GDM1 (cell line): ENCODE data around the gene ALK.
"Not testable (repeated sequence)": the region's sequence is repeated elsewhere in the genome, so short reads cannot be mapped to it uniquely, and the experiment has no call there.

Source experiments
- DNase-seq: peaks from one replicate; lab custom pipeline; 2025; lab: John Stamatoyannopoulos, UW

ALK gene

DNA sequence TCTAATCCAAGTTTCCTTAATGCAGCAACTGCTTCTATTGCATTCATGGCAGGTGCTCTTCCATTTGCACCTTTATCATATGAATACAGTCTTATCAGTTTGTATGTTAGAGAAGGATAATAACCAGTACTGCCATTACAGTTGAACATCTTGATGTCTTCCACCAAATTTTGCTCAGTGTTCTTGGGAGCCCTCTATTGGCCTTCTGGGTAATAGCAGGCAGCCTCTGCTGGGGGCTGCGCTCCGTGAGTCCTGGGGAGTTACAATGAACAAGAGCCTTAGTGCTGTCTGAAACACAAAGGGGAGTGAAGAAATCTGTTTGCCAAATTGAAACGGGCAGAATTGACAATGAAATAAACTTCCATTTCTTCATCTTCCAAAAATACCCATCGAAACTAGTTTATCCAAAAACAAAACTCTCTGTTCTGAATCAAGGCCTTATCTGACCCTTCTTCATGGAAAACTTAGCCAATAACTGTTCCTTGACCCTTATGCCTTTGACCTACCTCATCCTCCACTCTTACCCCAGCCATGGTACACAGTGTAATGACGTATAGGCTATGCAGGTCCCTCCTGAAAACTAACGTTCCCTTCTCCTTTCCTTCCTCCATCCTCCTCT lies 79.9 kb downstream of the ALK start:
- DNase-seq = peak; percentile 18

DNA sequence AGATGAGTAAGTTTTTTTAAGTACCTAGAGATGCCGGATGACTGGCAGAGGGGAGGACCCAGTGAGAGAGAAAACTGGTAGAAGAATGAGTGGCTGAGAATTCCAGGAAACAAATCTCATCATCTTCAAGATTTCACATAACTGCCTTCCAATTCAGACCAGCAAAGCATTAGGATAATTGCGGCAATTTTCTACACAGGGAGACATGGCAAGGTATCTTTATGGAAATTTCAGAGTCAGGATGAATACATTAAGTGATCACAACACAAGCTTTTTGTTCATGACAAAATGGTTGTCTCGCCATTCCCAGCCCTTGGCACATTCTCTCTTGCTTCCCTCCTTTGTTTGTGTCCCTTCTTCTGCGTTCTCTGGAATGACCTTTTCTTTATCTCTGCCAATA lies 82.1 kb downstream of the ALK start:
- DNase-seq = no peak

DNA sequence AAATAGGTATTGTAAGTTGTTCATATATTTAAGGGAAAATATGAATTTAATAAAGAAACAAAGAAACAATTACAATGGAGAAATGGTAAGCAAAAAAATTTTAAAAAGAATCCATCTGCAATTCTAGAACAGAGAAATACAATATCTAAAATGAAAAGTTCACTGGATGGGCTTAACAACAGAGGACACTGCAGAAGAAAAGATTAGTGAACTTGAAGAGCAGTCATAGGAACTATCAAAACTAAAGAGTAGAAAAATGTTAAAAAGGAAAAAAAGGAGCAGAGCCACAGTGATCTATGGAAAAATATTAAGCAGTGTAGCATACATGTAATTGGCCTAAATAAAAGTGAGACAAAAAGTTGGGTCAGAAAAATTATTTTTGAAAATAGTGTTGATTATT lies 83.5 kb downstream of the ALK start:
- no peak for DNase-seq

DNA sequence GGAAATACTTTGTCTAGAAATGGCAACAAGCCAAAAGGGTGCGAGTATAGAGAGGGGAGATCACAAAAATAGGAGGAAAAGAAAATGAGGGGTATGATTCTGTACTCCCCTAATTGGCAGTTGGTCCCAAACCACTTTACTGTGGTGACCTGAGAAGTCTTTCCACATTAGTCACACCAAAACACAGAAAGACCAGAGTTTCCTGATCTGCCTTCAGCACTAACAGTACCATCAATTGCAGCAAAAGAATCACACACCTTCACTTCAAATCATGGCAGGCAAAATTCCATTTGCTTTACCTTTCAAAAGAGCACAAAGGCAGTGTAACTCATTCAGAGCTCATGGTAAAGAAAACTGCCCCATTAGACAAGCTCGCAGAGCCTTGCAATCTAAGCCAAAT lies 86.8 kb downstream of the ALK start:
- no peak for DNase-seq

DNA sequence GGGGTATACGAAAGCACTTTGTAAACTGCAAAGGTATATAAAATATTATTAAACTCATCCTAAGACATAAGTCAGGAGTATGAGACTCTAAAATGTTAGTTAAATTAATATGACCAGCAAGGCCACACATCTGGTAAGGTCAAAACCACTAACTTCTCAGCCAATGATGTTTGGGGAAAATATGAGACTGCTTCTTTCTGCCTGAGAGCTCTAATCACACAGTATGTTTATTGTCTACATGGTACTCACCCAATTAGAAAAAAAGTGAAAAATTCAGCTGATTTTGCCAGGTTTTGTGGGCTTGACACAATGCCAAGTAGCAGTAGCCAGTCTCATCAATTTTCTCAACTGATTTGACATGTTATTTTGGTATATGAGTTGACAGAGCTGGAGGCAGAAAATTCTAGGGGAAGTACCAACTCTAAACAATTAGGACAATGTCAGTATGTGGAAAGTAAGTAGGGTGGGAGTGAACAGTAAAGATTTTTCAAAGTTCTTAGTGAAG lies 87.3 kb downstream of the ALK start:
- DNase-seq = no peak

DNA sequence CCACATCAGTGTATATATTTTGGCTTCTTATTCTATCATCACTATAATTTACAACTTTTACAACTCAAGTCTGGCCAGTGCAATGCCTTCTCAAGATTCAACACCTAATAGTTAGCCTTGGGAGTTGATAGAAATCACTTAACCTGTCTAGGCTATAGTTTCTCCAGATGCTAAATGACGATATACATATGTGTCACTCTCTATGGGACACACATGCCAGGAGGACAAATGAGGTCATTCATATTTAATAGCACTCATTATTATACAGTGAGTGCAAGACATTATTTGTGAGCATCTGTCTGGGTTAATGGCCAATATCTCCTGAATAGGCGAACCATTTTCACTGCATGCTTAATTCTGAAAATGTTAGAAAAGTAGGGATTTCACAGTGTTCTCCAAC lies 89.8 kb downstream of the ALK start:
- DNase-seq = no peak

DNA sequence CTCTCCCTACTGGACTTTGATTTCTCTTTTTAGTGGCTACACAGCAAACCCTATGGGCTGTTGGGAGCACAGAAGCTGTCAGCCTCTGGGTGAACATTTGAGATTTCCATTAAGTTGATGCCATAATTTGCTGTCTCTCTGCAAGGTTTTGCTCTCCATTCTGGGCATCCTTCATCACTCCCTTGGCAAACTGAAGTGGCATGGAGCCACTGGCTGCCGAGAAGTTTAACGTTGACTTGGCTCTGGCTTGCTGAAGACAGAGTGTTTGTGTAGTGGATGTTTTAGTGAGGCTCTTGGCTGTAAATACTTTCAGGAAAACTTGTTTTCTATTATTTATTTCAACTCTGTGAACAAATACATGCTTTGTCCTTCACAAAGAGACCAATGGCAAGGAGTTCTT lies 91.5 kb downstream of the ALK start:
- no peak for DNase-seq

DNA sequence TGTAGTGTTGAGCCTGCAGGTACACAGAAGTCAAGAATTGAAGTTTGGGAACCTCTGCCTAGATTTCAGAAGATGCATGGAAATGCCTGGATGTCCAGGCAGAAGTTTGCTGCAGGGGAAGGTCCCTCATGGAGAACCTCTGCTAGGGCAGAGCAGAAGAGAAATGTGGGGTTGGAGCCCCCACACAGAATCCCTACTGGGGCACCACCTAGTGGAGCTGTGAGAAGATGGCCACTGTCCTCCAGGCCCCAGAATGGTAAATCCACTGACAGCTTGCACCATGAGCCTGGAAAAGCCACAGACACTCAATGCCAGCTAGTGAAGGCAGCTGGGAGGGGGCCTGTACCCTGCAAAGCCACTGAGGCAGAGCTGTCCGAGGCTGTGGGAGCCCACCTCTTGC lies 97.2 kb downstream of the ALK start:
- not testable (repeated sequence) for DNase-seq

DNA sequence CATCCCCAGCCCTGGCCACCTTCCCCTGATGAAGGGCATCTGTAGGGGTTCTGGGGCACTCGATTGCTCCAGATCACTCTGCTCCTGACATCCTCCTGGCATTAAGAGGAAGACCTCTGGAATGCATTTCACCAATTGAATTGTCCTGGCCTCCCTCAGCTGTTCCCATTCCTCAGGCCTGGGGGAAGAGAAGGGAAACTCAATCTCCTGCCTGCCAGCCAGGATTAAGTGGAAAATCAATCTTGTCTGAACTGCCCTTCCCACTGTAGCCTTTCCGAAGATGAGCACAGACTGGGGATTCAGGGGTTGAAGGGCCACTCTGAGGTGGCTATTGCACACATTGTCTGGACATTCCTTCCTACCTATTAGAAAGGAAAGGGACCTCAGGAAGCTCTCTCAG lies 99.8 kb downstream of the ALK start:
- no peak for DNase-seq

DNA sequence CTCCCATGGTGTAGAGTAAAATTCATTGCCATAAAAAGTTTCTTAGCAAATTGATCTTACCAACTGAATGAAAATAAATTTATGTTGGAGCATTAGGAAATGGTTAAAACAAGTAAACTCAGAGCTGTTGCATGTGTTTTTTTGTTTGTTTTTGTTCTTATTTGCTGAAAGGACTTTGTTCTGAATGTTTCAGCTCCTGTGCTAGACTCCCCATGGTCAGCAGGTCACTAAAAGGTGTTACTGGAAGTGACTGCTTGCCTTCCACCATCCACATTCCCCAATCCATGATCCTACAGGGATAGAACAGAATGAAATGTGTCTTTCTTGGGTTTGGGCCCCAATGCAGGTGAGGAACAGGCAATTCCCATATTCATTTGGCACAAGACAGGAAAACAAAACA lies 101.8 kb downstream of the ALK start:
- no peak for DNase-seq

DNA sequence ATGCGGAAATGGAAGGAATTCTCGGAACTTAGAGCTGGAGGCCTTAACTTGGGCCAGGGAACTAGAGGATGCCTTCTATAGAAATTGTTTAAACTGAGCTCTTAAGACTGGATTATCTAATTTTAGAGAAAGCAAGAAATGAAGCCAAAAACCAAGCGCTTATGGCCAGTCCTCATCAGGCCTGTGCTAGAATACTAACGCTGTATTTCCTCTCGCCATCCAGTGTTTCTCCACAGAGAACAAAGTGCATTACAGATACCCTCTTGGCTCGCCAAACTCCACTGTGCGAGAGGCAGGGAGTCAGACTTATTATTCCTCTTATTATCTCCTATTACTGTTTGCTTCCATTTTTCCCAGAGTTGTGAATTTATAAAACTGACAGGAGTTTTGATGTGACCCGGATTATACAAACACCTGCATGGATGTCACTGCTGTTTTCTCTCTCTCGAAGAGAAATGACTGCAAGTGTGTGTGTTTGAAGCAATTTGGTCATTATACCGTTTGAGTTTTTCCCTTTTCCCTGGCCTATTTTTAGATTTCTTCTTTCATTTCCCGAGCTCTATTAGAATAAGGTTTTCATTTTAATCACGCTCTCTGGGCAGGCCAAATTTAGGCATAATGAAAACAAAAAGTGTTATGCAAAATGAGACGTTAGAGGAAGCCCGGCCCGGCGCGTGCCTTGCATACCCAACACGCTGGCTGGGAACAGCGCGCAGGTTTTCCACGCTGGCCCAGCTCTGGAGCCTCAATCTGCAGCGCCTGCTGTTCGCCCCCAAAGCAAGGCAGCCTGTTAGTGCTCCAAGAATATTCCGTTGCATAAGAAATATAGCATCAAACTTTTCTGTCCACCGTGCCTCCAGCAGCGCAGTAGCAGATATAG lies 103.3 kb downstream of the ALK start:
- DNase-seq = no peak

DNA sequence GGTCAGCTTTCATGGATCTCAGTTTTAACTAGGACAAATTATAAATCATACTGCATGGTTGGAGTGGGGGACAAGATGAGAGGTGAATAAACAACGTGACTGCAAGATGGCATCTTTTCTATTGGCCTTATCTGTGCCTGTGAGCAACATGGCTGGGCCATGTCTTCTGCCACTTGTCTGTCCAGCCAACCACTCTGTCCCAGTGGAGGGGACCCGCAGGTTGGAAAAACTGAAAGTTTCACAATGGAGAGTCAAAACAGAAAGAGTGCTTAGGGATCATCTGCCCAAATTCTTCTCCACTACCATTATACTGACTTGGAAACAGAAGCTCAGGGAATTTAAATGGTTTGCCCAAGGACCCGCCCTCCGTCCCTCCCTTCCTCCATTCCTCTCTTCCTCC lies 104.1 kb downstream of the ALK start:
- DNase-seq = no peak

DNA sequence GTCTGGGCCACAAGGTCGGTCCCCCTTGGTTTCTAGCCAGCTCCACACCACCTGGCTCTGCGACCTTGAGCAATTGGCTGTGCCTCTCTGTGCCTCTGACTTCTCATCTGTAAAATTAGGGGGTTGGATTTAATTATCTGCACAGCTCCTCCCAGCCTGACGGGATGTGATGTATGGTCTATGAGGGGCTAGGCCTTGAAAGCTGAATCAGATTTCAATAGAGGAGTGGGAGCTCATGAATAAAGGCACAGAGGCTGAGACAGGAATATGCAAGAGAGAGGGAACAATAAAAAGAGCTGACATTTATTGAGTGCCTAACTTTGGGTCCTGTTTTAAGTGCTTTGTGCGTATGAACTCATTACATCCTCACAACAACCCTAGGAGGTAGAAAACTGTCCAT lies 104.7 kb downstream of the ALK start:
- no peak for DNase-seq

DNA sequence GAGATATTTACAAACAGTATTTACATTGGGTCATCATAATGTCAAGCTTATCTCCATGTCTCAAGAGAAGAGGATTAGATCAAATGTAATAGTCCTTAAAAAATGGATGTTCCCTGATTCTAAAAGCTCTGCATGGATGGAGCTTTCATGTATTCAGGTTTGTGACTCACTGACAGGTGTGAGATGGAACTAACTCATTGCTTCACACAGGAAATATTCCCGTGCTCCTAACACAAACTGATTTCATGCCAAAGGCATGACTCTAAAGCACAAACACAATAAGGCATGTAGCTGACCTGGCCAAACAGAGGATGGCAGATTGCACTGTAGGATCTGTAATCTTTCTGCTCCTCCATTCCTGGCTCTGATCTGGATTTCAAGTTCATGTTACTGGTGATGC lies 110.0 kb downstream of the ALK start:
- no peak for DNase-seq

DNA sequence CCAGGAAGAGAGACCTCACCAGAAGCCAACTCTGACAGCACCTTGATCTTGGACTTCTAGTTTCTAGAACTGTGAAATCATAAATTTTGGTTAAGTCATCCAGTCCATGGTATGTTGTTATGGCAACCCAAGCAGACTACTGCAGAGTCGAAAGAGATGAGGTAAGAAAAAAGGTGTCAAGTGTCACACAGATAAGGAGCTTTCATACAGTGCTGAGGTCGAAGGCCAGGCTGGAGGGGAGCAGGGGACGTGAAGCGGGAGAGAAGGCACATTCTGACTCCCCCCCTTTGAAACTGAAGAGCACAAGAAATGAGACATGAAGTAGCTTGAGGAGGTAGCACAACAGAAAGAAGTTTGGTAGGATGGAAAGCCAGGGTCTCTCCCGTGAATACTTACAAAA lies 110.4 kb downstream of the ALK start:
- no peak for DNase-seq

DNA sequence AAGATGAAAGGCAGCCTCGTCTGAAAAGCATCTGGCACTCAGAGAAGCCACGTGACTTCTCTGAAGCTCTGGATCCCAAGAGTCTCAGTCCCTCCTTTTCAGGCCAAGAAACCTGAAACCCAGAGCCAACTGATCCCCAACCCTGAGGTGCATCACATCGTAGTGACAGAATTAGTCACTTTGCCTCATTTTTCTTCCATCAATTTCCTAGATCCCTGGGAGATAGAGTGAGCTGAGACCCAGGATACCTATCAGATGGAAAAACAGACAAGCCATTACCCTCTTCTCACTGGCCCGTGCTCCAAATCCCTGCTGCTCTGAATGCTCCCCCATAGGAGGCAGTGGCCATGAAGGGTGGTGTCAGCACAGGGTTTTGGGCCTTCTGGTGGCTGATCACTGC lies 113.1 kb downstream of the ALK start:
- no peak for DNase-seq

DNA sequence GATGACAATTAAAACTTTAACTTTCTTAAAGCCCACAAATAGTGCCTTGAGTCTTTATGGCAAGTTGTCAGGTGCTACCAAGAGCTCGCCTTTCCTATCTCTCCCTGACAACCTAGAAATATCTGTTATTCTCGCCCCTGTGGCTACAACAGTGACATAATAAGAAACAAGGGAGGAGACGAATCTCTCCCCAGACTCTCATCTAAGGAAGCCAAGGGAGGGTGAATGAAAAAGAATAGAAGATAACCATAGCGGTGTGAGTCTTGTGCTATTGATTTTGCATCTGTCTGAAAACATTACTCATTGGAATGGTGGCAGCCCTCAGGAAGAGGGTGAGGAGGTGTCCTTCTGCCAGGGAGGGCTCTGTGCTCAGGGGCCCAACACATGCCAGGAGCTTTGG lies 114.3 kb downstream of the ALK start:
- DNase-seq = no peak

DNA sequence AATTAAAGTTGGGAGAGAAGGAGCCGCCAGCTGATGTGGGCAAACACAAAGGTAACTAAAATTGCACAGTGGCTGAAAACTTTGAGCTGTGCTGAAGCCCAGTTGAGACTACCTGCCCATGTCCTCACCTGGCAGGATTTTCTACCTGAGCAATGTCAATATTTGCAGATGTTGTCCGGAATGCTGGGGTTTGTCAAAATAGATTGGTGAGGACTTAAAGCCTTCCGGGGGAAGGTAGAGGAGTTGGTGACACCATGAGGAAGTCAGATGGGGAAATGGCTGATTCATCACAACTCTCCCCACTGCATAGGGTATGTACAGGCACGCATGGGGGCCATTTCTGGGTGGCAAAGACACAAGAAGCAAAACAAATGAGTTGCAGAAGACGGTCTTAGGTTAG lies 114.9 kb downstream of the ALK start:
- no peak for DNase-seq

DNA sequence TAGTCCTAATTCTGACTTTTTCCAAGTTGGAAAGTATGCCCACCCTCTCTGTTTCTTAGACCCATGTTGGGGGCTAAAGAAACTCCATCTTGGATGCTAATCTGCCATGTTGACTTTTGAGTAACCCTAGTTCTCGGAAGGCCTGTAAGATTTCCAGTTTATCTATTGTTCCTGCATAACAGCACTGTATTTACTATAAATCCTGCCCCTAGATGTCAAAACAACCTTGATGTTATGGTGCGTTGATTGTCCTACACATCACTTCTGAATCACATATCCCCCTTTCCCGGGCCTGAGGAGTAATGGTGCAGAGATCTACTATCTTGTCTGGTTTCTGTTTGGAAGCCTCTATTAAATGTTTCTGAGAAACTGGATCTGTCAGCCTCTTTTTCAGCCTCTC lies 116.7 kb downstream of the ALK start:
- no peak for DNase-seq

DNA sequence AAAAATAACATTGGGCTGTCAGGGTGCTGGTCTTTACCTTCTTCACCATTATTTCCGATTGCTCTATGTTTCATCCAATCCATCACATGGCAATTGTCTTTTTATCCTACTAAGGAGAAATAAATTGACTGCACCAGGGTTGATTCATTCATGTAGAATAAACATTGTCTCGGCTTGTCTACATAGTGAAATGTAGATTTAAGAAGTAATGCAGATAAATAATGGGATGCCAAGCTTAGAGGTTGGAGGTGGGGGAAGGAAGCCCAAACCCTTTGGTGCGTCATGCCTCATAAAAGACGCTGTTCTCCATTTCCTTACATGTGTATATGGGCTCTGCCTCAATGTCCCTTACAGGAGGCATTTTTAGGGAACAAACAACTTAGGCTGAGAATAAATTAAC lies 117.8 kb downstream of the ALK start:
- no peak for DNase-seq

DNA sequence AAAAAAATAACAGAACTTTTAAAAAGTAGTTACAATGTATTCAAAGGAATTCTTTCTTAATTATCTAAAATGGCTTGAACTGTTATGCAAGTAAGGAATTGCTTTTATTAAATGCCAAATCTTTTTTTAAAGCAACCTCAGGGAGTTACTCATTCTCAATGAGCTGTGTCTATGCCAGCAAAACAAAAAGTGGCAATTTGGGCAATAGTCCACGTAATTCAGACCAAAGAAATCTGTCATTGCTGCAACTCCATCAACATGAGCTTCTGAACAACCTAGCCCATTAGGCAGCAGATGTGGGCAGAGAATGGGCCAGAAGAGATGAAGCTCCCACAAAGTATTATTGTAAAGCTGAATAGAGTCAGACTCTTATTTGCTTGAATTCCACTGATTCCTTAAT lies 118.4 kb downstream of the ALK start:
- DNase-seq = no peak

DNA sequence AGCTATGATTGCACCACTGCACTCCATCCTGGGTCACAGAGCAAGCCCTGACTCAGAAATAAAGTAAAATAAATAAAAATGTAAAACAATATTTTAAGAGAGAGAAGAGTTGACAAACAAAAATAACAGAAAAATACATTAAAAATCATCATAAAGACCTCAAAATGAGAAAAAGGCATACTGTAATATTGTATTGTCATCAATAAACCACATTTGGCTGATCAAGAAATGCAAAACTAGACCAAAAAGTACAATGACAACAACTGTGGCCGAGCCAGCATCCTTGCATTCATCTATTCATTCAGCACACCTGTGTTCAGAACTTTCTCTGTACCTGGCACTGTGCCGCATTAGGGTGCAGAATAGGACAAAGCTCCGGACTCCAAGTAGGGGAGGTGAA lies 121.8 kb downstream of the ALK start:
- DNase-seq = no peak

DNA sequence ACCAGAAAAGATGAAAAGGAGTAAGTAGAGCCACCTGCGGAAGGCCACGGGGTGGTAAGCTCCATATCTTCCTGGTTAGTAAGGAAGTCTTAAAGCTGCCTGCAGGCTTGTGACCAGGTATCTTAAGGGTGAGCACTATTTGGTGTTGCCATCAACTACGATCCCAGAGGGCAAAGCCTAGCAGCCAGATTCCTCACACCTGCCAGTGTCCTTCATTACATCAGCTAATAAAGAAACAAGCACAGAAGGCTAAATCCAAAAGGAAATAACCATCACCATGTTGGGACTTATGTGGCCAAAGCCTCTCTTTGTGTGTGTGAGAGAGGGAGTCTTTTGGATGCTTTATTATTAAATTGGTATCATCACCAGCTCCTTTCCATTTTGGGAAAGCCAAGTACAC lies 123.5 kb downstream of the ALK start:
- no peak for DNase-seq

DNA sequence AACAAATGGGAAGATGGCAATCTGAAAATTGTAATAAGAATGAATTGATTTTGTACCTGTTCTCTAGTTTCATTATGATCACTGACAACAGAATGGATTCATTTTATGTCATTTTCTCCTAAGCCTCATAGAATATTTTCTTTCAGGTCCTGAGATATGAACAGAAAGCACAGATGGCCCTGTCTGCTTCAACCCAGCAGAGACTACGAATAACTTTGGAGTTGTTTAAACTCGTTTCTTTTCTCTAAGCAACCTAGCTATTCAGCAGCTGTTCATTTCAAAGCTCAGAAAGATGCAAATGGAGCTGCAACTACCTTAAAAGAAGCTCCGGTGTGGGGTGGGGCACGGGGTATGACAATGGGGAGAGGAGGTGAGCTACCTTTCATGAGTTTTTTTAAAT lies 124.9 kb downstream of the ALK start:
- no peak for DNase-seq
